ENCODE data around the gene ZNF287. TPM values are rescaled to one million over a fixed set of nuclear protein-coding genes. Genes with fewer than 3 reads are reported as not detected.
A peak's percentile ranks its signal among the peaks of the same experiment; 100 is the strongest.

The ZNF287 gene
- total RNA-seq, 6 experiments from 2014 or later: 0.19 to 0.55 (median 0.42) TPM

DNA sequence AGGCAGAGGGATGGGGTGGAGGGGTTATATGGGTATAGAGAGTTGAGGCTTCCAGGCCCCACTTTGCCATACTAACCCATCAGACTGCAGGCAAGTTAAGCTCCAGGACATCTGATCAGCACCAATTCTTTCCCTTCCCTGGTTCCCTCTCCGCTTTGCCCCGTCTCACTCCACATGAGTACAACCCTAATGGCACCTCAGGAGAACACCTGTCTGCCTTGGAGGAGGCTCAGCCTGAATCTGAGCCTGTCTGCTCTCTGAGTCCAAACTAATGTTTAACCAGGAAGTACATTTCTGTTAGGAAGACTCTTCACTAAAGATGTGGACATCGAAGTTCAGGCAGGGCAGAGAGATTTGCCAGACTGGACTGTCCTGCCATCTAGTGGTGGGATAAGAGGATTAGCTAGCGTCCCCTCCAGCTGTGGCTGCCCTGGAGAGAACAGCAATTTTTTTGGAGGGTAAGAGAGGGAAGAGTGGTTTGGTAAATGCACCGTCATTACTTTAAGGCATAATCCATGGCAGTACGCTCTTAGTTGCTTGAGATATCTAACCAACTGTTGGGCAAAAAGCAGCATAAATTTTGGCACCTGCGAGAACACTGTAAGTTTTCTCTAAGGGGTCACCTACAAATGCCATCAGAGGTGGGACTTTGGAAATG is 47.8 kb downstream of the ZNF287 start:
- Histone ChIP-seq H3K4me3 (no peak overlapping the region), H3K27ac (no peak overlapping the region), H3K4me1 (peaks cover 0 to 5% (median 2%) of the 10 kb centered on the region in 4 donors), H3K36me3 (no peaks in the 10 kb centered on the region), H3K9me3 (no peaks in the 10 kb centered on the region), H3K27me3 (no peaks in the 10 kb centered on the region)
- DNase-seq (peak; percentile 58 to 79 (median 68)), ATAC-seq (peak; percentile 98 to 100 (median 100))
- no peak for TF ChIP-seq POLR2A (IDR thresholded peaks at IDR 0.05)
- TF ChIP-seq, protein P1, sequence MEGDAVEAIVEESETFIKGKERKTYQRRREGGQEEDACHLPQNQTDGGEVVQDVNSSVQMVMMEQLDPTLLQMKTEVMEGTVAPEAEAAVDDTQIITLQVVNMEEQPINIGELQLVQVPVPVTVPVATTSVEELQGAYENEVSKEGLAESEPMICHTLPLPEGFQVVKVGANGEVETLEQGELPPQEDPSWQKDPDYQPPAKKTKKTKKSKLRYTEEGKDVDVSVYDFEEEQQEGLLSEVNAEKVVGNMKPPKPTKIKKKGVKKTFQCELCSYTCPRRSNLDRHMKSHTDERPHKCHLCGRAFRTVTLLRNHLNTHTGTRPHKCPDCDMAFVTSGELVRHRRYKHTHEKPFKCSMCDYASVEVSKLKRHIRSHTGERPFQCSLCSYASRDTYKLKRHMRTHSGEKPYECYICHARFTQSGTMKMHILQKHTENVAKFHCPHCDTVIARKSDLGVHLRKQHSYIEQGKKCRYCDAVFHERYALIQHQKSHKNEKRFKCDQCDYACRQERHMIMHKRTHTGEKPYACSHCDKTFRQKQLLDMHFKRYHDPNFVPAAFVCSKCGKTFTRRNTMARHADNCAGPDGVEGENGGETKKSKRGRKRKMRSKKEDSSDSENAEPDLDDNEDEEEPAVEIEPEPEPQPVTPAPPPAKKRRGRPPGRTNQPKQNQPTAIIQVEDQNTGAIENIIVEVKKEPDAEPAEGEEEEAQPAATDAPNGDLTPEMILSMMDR (IDR thresholded peaks at IDR 0.05): peak; percentile 92 to 95 (median 95)
- 17% methylated on average over 7 of the region's 7 CpGs for WGBS (ENCODE audit: insufficient coverage, low coverage, low lambda C conversion rate, missing lambda C conversion rate)
- intact Hi-C loops (cut with DNase I): loop anchor here (5.0 to 10.0 kb wide), 2 partner anchors 69 to 156 kb away; no protein-coding TSS in a partner anchor

DNA sequence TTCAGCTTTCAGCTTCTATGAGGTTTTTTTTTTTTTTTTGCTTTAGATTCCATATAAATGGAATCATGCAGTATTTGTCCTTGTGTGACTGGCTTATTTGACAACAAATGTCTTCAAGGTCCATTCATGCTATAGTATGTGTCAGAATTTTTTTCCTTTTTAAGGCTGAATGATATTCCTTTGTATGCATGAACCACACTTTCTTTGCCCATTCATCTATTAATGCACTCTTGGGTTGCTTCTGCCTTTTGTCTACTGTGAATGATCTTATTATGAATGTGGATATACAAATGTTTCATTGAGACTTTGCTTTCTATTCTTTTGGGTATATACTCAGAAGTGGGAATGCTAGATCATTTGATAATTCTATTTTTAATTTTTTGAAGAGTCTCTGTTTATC is 50.0 kb downstream of the ZNF287 start:
- Histone ChIP-seq H3K27ac (no peak overlapping the region), H3K4me3 (no peak overlapping the region), H3K9me3 (no peaks in the 10 kb centered on the region), H3K4me1 (peaks cover 0 to 5% (median 2%) of the 10 kb centered on the region in 4 donors), H3K36me3 (no peaks in the 10 kb centered on the region), H3K27me3 (no peaks in the 10 kb centered on the region)
- no peak for DNase-seq
- TF ChIP-seq, protein P1 (IDR thresholded peaks at IDR 0.05): no peak
- no peak for TF ChIP-seq POLR2A (IDR thresholded peaks at IDR 0.05)
- ATAC-seq: no peak
- intact Hi-C loops (cut with DNase I): loop anchor here in 1 of 2 donors (5.0 kb wide), 1 partner anchor 67 kb away; no protein-coding TSS in a partner anchor

DNA sequence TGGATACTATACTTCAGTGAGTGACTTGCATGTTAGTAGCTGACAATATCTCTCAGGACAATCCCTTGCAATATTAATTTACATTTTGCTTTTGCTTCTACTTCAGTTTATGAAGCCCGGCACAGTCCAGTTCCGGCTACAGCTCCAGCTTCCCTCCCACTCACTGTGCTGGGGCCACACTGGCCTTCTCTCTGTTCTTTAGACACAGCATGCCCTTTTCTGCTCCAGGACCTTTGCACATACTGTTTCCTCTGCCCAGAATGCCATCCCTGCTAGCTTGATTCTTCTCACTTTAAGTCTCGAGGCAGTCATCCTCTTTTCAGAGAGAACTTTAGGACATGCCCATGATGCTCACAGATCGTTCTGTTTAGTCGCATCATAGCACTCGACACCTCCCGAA is 51.5 kb downstream of the ZNF287 start:
- ATAC-seq: no peak
- TF ChIP-seq POLR2A (IDR thresholded peaks at IDR 0.05): no peak
- TF ChIP-seq, protein P1 (IDR thresholded peaks at IDR 0.05): no peak
- no peak overlapping the region for H3K27ac ChIP-seq
- no peaks in the 10 kb centered on the region for H3K36me3 ChIP-seq
- DNase-seq: no peak
- WGBS (ENCODE audit: insufficient coverage, low coverage, low lambda C conversion rate, missing lambda C conversion rate): 70% methylated on average over 7 of the region's 7 CpGs
- no peaks in the 10 kb centered on the region for H3K27me3 ChIP-seq
- intact Hi-C loops (cut with DNase I): loop anchor here in 1 of 2 donors (5.0 kb wide), 1 partner anchor 65 kb away; no protein-coding TSS in a partner anchor
- H3K4me3 ChIP-seq: no peak overlapping the region
- no peaks in the 10 kb centered on the region for H3K9me3 ChIP-seq
- H3K4me1 ChIP-seq: peaks cover 0 to 8% (median 2%) of the 10 kb centered on the region in 4 donors

- WGBS (ENCODE audit: insufficient coverage, low coverage, low lambda C conversion rate, missing lambda C conversion rate): 35% methylated on average over 15 of the region's 16 CpGs
- ATAC-seq (peak in 2 of 4 donors; percentile 8 to 17), DNase-seq (no peak)
- Histone ChIP-seq H3K36me3 (no peaks in the 10 kb centered on the region), H3K27ac (no peak overlapping the region), H3K27me3 (no peaks in the 10 kb centered on the region), H3K4me1 (peaks cover 0 to 8% (median 2%) of the 10 kb centered on the region in 4 donors), H3K4me3 (no peak overlapping the region), H3K9me3 (no peaks in the 10 kb centered on the region)
- TF ChIP-seq, protein P1 (IDR thresholded peaks at IDR 0.05): no peak
- no peak for TF ChIP-seq POLR2A (IDR thresholded peaks at IDR 0.05)
- intact Hi-C loops (cut with DNase I): loop anchor here in 1 of 2 donors (5.0 kb wide), 1 partner anchor 64 kb away; no protein-coding TSS in a partner anchor
Observed at GRCh38 chr17:16516594-16517051, 52.4 kb downstream of the ZNF287 start.

All from right lobe of liver (tissue), 6 donors.